Suppressor macrophage treated with lipopolysaccharide for 4 hours (primary cell): ENCODE data around the gene ZNF513.
"Not testable (repeated sequence)": the region's sequence is repeated elsewhere in the genome, so short reads cannot be mapped to it uniquely, and the experiment has no call there.

Experiments used
- DNase-seq: peaks from one replicate; pipeline ENCODE4 v3.0.0-alpha.2; 2020

The ZNF513 gene, protein sequence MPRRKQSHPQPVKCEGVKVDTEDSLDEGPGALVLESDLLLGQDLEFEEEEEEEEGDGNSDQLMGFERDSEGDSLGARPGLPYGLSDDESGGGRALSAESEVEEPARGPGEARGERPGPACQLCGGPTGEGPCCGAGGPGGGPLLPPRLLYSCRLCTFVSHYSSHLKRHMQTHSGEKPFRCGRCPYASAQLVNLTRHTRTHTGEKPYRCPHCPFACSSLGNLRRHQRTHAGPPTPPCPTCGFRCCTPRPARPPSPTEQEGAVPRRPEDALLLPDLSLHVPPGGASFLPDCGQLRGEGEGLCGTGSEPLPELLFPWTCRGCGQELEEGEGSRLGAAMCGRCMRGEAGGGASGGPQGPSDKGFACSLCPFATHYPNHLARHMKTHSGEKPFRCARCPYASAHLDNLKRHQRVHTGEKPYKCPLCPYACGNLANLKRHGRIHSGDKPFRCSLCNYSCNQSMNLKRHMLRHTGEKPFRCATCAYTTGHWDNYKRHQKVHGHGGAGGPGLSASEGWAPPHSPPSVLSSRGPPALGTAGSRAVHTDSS

GRCh38 chr2:27380626-27381545 is at the start of gene ZNF513:
ZNF513 (minus strand) TSS chr2:27380734; CDS start chr2:27380526, 208 bp downstream.
- peak; percentile 97 for DNase-seq

- peak; percentile 91 for DNase-seq
Observed at GRCh38 chr2:27428978-27429541, 48.5 kb upstream of the ZNF513 start.

- peak; percentile 94 for DNase-seq
Observed at GRCh38 chr2:27428213-27428977, 47.9 kb upstream of the ZNF513 start, which contains the start of gene NRBP1. NRBP1 (plus strand) TSS chr2:27428631; CDS start chr2:27433274, 4,643 bp downstream.

DNA sequence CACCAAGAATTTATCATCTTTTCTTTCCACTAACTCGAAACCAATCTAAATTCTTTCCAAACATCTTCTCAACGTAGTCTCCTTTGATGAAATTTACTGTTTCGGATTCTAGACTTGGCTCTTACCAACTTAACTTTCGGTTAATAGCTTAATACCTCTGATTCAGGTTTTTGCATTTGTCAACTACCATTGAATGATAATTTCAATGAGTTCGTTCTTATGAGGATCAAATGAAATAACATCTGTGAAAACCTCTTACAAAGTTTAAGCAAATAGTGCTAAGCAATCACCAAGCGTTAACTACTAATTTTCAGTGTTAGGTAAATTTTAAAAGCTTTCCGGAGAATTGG is 47.3 kb upstream of the ZNF513 start:
- no peak for DNase-seq

DNA sequence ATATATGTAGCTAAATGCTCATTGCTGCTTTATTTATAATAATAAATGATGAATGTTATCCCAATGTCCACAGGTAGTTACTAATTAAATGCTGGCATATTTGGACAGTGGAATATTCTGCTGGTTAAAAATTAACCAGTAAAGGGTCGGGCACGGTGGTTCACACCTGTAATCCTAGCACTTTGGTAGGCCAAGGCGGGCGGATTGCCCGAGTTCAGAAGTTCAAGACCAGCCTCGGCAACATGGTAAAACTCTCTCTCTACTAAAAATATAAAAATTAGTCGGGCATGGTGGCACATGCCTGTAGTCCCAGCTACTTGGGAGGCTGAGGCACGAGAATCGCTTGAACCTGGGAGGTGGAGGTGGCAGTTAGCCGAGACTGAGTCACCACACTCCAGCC is 44.5 kb upstream of the ZNF513 start:
- DNase-seq = not testable (repeated sequence)

- no peak for DNase-seq
Observed at GRCh38 chr2:27422958-27423357, 42.4 kb upstream of the ZNF513 start.

GRCh38 chr2:27421660-27422250 is 41.2 kb upstream of the ZNF513 start:
- no peak for DNase-seq

DNA sequence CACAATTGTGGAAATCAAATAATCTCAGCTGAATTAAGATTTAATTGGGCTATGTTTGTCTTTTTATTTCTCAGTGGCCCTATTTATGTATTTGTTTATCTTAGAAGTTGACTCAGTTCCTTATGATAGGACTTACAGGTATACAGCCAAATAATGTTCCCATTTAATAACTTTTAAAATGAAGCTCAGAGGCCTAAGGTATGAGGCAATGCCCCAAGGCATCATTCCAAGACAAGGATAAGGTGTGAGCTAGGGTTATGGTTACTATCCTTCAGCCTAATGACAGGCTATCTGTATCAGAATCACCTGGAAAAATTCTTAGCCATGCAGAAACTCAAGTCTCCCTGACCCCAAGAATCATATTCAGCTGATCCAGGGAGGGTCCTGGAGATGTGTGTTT is 40.5 kb upstream of the ZNF513 start:
- DNase-seq = no peak

GRCh38 chr2:27416151-27416550 is 35.6 kb upstream of the ZNF513 start:
- DNase-seq = no peak

DNA sequence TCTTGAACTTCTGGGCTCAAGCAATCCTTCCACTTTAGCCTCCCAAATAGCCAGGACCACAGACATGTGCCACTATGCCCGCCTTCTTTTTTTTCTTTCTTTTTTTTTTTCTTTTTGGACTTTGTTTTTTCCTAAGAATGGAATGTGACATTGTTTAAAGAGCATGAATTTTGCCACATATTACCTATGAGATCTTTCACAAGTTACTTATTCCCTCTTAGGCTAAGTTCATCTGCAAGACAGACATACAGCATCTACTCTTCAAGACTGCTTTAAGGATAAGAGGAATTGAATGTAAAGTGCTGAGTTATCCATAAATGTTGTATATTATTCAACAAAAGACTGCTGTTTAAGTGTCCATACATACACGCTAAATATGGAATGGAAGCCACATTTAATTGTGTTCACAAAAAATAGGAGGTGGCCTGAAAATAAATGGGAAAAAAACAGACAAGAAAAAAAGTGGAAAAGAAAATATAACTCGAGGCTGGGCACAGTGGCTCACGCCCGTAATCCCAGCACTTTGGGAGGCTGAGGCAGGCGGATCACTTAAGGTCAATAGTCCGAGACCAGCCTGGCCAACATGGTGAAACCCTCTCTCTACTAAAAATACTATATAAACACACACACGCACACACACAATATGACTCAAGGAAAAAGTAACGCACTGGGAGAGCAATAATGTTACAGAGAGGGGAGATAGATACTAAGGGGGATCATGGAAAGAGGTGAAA is 32.1 kb upstream of the ZNF513 start:
- DNase-seq = no peak

DNA sequence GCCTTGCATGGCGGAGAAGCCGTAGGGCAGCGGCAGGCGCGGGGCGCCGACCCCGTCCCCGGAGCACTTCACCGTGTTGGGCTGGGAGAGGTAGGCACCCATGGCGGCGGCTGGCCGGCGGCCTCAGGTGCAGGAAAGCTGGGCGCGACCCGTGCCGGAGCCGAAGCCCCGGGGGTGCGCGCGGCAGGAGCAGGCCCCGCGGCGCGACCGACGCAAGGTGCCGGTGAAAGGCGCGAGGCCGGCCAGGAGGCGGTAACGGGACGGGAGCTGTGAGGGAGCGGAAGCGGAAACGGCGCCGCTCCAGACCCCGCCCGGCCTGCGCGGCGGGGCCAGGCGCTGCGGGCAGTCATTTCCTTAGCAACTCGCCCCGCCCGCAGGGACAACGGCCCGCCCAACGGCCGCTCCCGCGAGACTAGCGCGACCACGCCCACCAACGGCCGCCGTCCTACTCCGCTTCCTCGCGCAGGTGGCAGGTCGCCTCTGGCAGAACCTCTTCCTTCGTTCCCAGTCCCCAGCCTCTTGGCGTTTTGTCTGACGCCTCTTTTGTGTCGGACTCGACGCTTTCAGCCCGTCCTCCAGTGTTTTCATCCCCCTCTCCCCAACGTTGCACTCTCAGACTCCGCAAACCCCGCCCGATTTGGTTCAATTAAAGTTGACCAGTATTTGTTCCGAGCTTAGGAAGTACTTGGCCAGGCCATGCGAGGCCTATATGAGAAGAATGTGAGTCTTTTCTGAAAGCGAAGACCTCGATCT is 29.0 kb upstream of the ZNF513 start, which contains the start of gene PPM1G:
PPM1G (minus strand) TSS at position 271 of the 753 bp plus-strand sequence; CDS start at position 102, 169 bp downstream.
- peak; percentile 97 for DNase-seq

GRCh38 chr2:27408601-27409320 is 28.2 kb upstream of the ZNF513 start:
- peak; percentile 17 for DNase-seq

- DNase-seq = peak; percentile 18
Observed at GRCh38 chr2:27407798-27408491, 27.4 kb upstream of the ZNF513 start.

DNA sequence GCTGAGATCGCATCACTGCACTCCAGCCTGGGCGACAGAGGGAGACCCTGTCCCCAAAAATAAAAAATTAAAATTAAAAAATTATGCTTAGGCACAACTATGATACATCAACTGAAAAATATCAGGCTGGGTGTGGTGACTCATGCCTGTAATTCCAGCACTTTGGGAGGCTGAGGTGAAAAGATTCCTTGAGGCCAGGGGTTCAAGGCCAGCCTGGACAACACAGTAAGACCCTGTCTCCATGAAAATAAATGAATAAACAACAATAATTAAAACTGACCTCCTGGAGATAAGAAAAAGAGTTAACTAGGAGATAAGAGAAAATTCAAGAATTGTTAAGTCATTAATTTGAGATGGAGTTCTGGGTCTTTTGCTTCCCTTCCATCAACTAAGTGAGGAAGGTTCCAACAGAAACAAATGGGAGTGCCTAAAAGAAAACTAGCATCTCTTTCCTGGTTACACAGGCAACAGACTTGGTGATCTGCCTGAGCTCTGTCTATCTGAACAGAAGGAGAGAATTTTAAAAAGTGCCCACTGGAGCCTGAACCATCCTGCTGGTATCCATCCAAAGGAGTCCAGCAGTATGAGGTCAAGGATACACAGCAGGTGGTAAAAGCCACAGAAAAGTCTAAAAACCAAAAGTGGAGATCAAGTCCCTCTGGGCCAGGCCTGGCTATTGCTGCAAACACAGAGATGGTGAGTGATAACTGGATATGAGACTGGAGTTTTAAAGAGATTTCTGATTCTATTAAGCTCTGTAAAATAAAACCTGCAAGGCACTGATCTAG is 20.0 kb upstream of the ZNF513 start:
- no peak for DNase-seq

DNA sequence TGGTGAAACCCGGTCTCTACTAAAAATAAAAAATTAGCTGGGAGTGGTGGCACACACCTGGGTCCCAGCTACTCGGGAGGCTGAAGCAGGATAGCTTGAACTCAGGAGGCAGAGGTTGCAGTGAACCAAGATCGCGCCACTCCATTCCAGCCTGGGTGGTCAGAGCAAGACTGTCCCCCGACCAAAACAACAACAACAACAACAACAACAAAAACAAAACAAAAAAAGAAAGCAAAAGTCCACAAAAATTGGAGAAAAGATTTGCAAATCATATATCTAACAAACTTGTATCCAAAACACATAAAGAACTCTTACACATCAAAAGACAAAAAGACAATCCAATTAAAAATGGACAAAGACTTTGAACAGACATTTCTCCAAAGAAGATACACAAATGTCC is 18.4 kb upstream of the ZNF513 start:
- DNase-seq = no peak

DNA sequence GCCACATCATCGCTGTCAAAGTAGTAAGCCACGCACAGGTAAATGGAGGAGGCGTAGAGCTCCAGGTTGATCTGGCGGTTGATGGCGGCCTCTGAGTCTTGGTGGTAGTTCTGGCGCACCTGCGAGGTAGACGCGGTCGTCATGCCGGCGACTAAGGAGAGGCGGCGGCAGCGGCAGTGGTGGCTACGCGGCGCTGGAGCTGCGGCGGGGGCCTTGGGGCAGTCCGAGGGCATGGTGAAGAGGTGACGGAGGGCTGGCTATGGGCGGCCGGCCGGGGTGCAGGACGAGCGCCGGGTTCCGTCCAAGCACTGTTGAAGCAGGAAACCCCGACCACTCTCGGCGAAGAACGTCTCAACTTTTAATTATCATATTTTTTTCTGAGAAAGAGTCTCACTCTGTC is 12.7 kb upstream of the ZNF513 start:
- DNase-seq = no peak

- no peak for DNase-seq
Observed at GRCh38 chr2:27390822-27391679, 10.5 kb upstream of the ZNF513 start.
